AG08395 (cell line): ENCODE measurements around the gene FSTL5.

ENCODE experiments used
- DNase-seq: peaks from one replicate; pipeline ENCODE4 v3.0.0; 2012; ENCODE audit warnings: mixed read lengths, low spot score

FSTL5 gene

GRCh38 chr4:161577579-161578301, 586.1 kb downstream of the FSTL5 start:
- peak; percentile 53 for DNase-seq

GRCh38 chr4:161573836-161574235, 590.0 kb downstream of the FSTL5 start:
- no peak for DNase-seq

- DNase-seq: no peak
Measured at GRCh38 chr4:161564230-161564834, 599.5 kb downstream of the FSTL5 start.

DNA sequence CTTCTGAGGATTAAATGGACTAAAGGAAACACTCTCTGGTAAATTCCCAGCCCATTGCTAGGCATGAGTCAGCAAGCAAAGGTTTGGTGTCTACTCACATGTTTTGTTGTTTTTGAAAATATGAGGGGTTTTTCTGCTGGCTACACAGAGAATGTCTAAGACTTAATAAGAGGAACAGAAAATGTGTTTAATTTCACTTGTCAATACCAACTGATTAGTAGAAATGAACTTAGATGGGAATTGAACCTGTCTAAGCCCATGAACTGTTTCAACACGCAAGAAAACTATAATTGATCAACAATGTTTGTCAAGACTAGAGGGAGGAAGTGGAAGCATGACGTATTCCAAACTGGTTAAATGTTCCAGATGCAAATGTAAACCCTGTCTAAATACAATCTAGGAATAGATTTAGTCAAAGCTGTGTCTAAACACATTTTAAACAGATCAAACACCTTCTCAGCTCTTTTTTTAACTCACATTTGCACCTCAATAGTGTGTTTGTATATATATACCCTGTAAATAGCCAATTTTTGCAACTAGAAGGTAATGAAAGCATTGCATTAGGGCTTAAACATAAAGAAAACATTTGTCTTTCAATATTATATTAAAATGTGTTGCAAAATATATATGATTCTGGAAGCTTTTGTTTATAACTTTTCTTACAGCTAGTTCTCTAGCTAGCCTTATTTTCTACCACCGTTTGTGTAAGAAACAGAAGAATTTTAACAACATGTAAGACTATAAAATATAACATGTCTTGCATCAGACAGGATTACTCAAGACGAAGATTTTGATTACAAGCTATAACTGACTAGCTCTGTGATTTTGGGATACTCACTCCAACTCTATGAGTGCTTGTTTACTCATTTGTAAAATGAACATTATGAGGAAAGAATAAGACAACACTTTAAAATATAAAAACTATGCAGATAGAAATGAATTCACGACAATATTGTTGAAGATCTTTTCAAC, 607.8 kb downstream of the FSTL5 start:
- peak; percentile 21 for DNase-seq

- peak; percentile 8 for DNase-seq
Measured at GRCh38 chr4:161554372-161554990, 609.3 kb downstream of the FSTL5 start.

DNA sequence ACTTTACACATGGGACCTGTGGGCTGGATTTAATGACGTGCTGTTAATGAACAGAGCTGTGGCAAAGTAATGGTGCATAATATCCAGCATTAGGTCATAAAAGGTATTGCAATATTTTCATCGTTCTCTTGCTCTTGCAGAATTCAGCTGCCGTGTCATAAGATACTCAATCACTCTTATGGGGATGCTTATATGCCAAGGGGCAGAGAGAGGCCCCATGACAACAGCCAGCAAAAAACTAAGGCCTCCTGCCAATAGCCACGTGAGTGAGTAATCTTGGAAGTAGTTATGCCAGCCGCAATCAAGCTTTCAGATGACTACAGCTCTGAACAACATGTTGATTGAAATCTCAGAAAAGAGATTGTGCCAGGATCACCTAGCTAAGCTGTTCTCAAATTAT, 616.9 kb downstream of the FSTL5 start:
- no peak for DNase-seq

DNA sequence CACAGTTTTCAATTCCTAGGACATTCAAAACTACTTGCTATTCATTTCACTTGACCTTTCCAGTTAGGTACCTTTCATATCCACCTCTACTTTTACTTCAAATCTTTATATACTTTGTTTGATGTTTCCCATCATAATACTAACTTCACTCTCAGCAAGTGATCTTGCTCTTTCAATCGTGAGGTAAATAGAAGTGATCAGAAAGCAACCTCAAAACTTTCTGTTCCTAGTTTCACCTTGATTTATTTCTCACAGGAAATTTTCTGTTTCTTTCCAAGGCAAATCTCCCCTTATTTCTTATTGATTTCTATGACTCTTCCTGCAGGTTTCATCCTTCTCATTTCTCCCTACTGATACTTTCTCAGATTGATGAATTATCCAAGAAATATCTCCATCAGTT, 623.5 kb downstream of the FSTL5 start:
- DNase-seq: no peak

- no peak for DNase-seq
Measured at GRCh38 chr4:161538941-161539340, 624.9 kb downstream of the FSTL5 start.

- DNase-seq: no peak
Measured at GRCh38 chr4:161530710-161531109, 633.1 kb downstream of the FSTL5 start.

DNA sequence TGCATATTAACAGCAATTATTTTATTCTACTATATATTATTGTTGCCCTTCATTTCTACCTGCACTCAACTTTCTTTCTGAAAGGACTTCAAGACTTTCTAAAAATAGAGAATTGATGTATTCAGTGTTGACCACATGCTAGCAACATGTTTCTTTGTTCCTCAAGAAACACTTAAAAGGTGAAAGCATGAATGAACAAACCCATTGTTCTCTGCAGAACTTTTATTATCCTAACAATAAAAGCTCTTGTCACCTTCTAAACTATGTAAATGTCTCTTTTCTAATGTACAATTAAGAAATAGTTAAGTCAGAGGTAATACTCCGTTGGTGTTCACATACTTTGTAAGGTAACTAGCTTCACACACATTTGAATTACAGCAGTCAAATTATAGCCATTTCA, 638.7 kb downstream of the FSTL5 start:
- no peak for DNase-seq

- no peak for DNase-seq
Measured at GRCh38 chr4:161522031-161522430, 641.8 kb downstream of the FSTL5 start.

- no peak for DNase-seq
Measured at GRCh38 chr4:161519611-161520010, 644.2 kb downstream of the FSTL5 start.

GRCh38 chr4:161517941-161518340, 645.9 kb downstream of the FSTL5 start:
- DNase-seq: no peak

DNA sequence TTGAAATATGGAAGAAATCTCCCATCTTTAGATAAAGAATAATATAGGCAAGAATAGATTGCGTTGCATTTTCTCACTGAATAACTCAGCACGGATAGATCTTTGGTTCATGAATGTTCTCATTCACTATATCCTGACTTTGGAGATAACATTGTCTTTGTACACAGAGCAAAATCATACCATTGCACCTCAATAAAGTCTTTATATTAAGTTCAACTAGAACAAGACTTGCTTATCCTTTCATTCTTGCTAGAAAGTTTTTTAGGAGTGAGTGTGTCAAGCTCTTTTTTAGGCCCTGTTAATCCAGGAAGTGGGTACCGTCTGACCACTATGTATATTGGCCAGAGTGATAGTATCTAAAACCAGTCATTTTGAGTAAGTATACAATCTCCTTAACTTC, 658.7 kb downstream of the FSTL5 start:
- DNase-seq: no peak

DNA sequence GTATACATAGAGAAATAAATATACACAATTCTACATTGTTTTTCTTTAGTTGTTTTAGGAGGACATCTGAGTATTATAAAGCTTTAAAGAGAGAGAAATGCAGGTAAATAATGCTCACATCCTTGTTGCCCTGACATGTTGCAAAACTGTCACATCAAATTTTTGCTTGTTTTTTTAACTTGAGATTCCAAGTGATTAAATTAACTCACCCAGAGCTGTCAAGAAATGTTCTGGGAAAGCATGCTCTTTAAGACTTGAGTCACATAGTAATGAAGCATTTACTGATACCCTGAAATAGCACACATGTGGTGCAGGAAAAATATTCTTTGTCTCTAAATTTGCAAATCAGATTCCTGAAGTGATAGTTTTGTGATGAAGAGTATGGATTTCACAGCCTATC, 665.6 kb downstream of the FSTL5 start:
- no peak for DNase-seq

DNA sequence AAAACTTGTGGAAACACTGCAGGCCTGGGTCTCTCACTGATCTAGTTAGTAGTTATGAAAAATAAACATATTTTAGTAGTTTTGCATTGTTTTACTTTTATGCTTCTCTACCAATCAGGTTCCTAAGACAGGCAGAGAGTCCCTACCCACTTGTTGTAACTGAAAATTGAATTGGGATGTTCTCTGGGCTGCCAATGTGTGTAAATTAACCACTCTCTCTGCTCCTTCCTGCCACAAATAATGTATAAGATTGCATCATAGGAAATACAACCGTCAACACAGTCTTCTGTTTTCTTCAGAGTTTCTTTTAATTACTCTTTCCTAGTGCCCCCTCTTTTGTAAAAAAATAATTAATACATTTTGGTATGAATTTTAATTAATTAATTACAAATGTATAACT, 677.3 kb downstream of the FSTL5 start:
- DNase-seq: no peak

DNA sequence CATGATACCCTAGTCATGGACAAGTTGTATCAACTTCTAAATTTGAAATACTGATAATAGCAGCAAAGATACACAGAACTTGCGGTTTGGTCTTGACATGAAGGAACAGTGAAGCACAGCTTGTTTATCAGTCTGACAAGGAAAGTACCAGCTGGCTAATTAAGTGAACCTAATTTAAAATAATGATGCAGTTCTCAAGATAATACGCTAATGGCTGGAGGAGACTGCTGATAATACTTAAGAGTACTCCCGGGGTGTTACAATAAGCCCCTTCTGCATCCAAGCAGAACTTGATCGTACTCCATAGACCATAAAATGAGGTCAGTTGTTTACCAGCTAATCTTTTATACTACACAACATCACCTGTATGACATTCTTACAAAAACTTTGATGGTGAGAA, 697.5 kb downstream of the FSTL5 start:
- no peak for DNase-seq

DNA sequence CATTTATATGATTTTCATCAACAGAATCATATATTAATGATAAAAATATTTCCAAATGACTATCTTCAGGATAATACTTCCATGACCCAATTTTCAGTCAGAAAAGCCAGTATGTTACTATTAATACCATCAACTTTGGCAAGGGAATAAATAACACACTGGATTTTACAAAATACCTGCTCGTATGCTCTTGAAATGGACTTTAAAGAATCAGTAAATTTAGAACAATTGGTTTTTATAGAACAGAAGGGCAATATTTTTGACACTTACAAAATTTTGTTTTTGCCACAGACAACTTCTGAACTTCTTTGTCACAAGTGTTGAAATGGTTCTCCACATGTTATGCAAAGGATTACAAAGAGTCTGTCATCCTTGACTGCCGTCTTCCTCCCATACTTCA, 700.4 kb downstream of the FSTL5 start:
- DNase-seq: no peak

DNA sequence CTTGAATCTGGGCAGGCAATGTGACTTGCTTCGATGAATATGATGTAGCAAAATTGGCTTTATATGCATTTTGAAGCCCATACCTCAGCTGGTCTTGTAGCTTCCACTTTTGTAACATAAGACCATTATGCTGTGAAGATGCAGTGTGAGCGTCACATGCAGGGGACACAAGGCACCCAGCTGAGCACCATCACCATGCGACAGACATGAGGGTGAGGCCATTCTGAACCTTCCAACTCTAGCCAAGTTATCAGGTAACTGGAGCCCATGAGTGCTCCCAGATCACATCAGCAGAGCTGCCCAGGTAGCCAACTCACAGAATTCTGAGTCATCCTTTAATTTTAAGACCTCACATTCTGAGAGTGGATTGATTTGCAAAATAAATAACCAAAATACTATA, 705.9 kb downstream of the FSTL5 start:
- DNase-seq: no peak

DNA sequence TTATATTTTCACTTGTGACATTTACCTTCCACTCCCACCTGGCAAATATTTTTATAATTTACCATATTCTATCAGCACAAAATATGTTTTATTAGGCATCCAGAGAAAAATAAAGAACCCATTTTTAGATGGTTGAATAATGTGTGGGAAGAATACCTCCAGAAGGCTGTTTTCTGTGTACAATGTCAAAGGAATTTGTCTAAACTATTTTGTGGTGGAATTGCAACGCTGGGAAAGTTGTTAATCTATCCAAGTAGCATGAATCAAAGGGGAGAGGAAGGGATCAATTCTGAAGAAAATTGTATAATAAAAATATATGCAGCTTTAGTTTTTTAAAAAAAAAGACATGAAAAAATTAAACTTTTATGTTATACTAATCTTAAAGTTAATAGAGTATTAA, 706.5 kb downstream of the FSTL5 start:
- no peak for DNase-seq

DNA sequence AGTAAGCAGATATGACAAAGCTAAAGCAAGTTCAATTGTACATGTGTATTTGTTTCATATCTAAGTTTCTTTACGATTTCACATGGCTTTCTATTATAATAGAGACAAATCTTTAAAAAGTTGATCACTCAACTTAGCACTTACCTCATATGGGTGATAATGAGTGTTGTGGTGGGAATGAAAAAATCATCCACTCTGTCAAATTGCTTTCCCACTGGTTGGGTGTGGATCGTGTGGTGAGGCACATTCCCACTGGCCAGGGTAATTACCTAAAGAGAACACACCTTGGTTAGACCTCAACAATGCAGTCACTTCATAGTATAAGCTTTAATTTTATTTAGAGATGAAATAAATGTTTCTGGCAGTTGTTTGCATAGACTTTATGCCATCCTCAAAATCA, 708.9 kb downstream of the FSTL5 start:
- DNase-seq: no peak

- no peak for DNase-seq
Measured at GRCh38 chr4:161448550-161449180, 715.1 kb downstream of the FSTL5 start.
